ENCODE results near the gene CNTNAP2. TPM values are rescaled to one million over a fixed set of nuclear protein-coding genes. Genes with fewer than 3 reads are reported as not detected.

The CNTNAP2 gene
- total RNA-seq, 2 experiments from 2014 or later = not detected

DNA sequence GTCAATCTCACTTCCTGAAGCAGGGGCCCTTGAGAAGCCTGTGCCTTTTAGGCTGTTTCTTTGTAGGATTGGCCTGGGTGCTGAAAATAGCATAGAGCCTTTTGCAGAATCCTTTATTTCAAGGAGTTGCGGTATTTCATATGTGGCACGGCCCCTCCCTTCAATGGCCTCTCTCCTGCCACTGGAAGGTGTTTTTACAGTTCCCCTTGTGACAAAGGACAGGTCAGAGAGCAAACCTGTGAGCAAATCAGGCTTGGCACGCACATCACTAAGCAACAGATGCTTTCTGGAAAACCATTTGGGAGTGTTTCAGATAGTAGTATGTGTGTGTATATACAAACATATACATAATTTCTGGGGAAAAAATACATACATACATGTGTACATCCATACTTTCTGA is 2085.4 kb downstream of the CNTNAP2 start:
- ATAC-seq (ENCODE audit: poor library complexity) (no peak), DNase-seq (no peak)
- no peak for TF ChIP-seq CTCF (IDR thresholded peaks at IDR 0.05)
- Histone ChIP-seq H3K9me3 (ENCODE audit: control insufficient read depth in 1 of 2, insufficient read depth in 1 of 2, low read length in 2 of 2) (no peaks in the 10 kb centered on the region), H3K27me3 (ENCODE audit: control insufficient read depth in 1 of 2, insufficient read depth in 2 of 2, low read length in 2 of 2) (no peaks in the 10 kb centered on the region), H3K27ac (ENCODE audit: low read depth in 1 of 2, low read length in 2 of 2) (no peak overlapping the region), H3K36me3 (ENCODE audit: insufficient read depth, low read length) (no peaks in the 10 kb centered on the region), H3K4me3 (ENCODE audit: low read length) (no peak overlapping the region), H3K4me1 (ENCODE audit: insufficient read depth, low read length) (no peaks in the 10 kb centered on the region)
- Mint-ChIP-seq H3K36me3 (ENCODE audit: low read depth) (no peaks in the 10 kb centered on the region), H3K27me3 (peaks cover 13% of the 10 kb centered on the region), H3K4me1 (ENCODE audit: low read depth) (no peaks in the 10 kb centered on the region), H3K9me3 (no peaks in the 10 kb centered on the region), H3K27ac (no peak overlapping the region), H3K4me3 (no peak overlapping the region)
- intact Hi-C loops (cut with DNase I, micrococcal nuclease) = no loop called here
- ChIA-PET CTCF (no interaction called here), POLR2A (no interaction called here)

- no peaks in the 10 kb centered on the region for H3K9me3 Mint-ChIP-seq
- ATAC-seq (ENCODE audit: poor library complexity) = no peak
- intact Hi-C loops (cut with DNase I, micrococcal nuclease) = no loop called here
- no peak overlapping the region for H3K4me3 ChIP-seq (ENCODE audit: low read length)
- no peak overlapping the region for H3K4me3 Mint-ChIP-seq
- no peak overlapping the region for H3K27ac Mint-ChIP-seq
- CTCF ChIA-PET = no interaction called here
- peaks cover 0 to 2% of the 10 kb centered on the region in 2 experiments for H3K27me3 ChIP-seq (ENCODE audit: control insufficient read depth in 1 of 2, insufficient read depth in 2 of 2, low read length in 2 of 2)
- no peaks in the 10 kb centered on the region for H3K36me3 Mint-ChIP-seq (ENCODE audit: low read depth)
- no peaks in the 10 kb centered on the region for H3K4me1 ChIP-seq (ENCODE audit: insufficient read depth, low read length)
- no peak for DNase-seq
- TF ChIP-seq CTCF (IDR thresholded peaks at IDR 0.05) = no peak
- H3K4me1 Mint-ChIP-seq (ENCODE audit: low read depth) = no peaks in the 10 kb centered on the region
- peaks cover 27% of the 10 kb centered on the region for H3K27me3 Mint-ChIP-seq
- POLR2A ChIA-PET = no interaction called here
- H3K27ac ChIP-seq (ENCODE audit: low read depth in 1 of 2, low read length in 2 of 2) = no peak overlapping the region
- H3K36me3 ChIP-seq (ENCODE audit: insufficient read depth, low read length) = no peaks in the 10 kb centered on the region
- peaks cover 0 to 3% of the 10 kb centered on the region in 2 experiments for H3K9me3 ChIP-seq (ENCODE audit: control insufficient read depth in 1 of 2, insufficient read depth in 1 of 2, low read length in 2 of 2)
These were observed 2088.2 kb downstream of the CNTNAP2 start for GRCh38 chr7:148204639-148205304.

DNA sequence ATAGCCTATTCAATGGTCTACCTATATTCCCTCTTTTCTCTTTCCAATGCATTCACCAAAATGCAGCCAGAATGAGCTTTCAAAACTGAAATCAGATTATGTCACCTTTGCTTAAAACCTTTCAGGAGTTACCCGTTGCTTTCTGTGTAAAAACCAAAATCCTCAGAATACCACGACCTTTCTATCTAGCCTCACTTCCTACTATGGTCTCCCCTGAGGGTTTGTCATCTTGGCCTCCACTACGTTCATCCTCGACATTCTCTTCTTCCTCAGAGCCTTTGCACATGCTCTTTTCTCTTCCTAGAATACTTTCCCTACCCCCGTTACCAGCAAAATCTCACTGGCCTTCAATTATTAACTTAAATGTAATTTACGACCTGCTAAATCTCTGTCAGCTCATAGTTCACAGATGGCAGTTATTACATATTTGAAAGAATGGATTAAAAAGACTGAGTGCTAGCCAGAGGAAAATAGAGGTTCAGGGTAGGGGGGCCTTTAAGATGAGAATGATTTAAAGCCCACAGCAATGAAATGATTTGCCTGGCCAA is 2093.1 kb downstream of the CNTNAP2 start:
- Mint-ChIP-seq H3K36me3 (ENCODE audit: low read depth) (no peaks in the 10 kb centered on the region), H3K27ac (no peak overlapping the region), H3K4me3 (no peak overlapping the region), H3K4me1 (ENCODE audit: low read depth) (no peaks in the 10 kb centered on the region), H3K9me3 (no peaks in the 10 kb centered on the region), H3K27me3 (peaks cover 36% of the 10 kb centered on the region)
- ATAC-seq (ENCODE audit: poor library complexity) = no peak
- Histone ChIP-seq H3K4me3 (ENCODE audit: low read length) (no peak overlapping the region), H3K9me3 (ENCODE audit: control insufficient read depth in 1 of 2, insufficient read depth in 1 of 2, low read length in 2 of 2) (peaks cover 0 to 3% of the 10 kb centered on the region in 2 experiments), H3K36me3 (ENCODE audit: insufficient read depth, low read length) (no peaks in the 10 kb centered on the region), H3K27ac (ENCODE audit: low read depth in 1 of 2, low read length in 2 of 2) (no peak overlapping the region), H3K4me1 (ENCODE audit: insufficient read depth, low read length) (no peaks in the 10 kb centered on the region), H3K27me3 (ENCODE audit: control insufficient read depth in 1 of 2, insufficient read depth in 2 of 2, low read length in 2 of 2) (peaks cover 0 to 2% of the 10 kb centered on the region in 2 experiments)
- no peak for TF ChIP-seq CTCF (IDR thresholded peaks at IDR 0.05)
- no peak for DNase-seq
- ChIA-PET CTCF (no interaction called here), POLR2A (no interaction called here)
- intact Hi-C loops (cut with DNase I, micrococcal nuclease) = no loop called here

Data from CD4-positive, alpha-beta T cell (primary cell).